Measurements from ENCODE around the gene NID2.

The NID2 gene

GRCh38 chr14:52091928-52092327 is 23.1 kb upstream of the NID2 start:
- H3K4me3 ChIP-seq (ENCODE audit: control insufficient read depth, low read depth, low read length): no peak overlapping the region
- no peak for TF ChIP-seq CTCF (conservative IDR thresholded peaks at IDR 0.05; ENCODE audit: control insufficient read depth, insufficient read depth, low read depth, low read length)
- no peak for DNase-seq (ENCODE audit: low read depth)

GRCh38 chr14:52090936-52091335 is 22.1 kb upstream of the NID2 start:
- TF ChIP-seq CTCF (conservative IDR thresholded peaks at IDR 0.05; ENCODE audit: control insufficient read depth, insufficient read depth, low read depth, low read length): no peak
- no peak overlapping the region for H3K4me3 ChIP-seq (ENCODE audit: control insufficient read depth, low read depth, low read length)
- DNase-seq (ENCODE audit: low read depth): no peak

GRCh38 chr14:52089218-52089617 is 20.4 kb upstream of the NID2 start:
- no peak overlapping the region for H3K4me3 ChIP-seq (ENCODE audit: control insufficient read depth, low read depth, low read length)
- DNase-seq (ENCODE audit: low read depth): no peak
- no peak for TF ChIP-seq CTCF (conservative IDR thresholded peaks at IDR 0.05; ENCODE audit: control insufficient read depth, insufficient read depth, low read depth, low read length)

- no peak for TF ChIP-seq CTCF (conservative IDR thresholded peaks at IDR 0.05; ENCODE audit: control insufficient read depth, insufficient read depth, low read depth, low read length)
- DNase-seq (ENCODE audit: low read depth): no peak
- H3K4me3 ChIP-seq (ENCODE audit: control insufficient read depth, low read depth, low read length): no peak overlapping the region
Measured at GRCh38 chr14:52086711-52087110, 17.9 kb upstream of the NID2 start.

GRCh38 chr14:52082903-52083302 is 14.0 kb upstream of the NID2 start:
- no peak overlapping the region for H3K4me3 ChIP-seq (ENCODE audit: control insufficient read depth, low read depth, low read length)
- DNase-seq (ENCODE audit: low read depth): no peak
- no peak for TF ChIP-seq CTCF (conservative IDR thresholded peaks at IDR 0.05; ENCODE audit: control insufficient read depth, insufficient read depth, low read depth, low read length)

- H3K4me3 ChIP-seq (ENCODE audit: control insufficient read depth, low read depth, low read length): no peak overlapping the region
- DNase-seq (ENCODE audit: low read depth): no peak
- no peak for TF ChIP-seq CTCF (conservative IDR thresholded peaks at IDR 0.05; ENCODE audit: control insufficient read depth, insufficient read depth, low read depth, low read length)
Measured at GRCh38 chr14:52081964-52082363, 13.1 kb upstream of the NID2 start.
